Aorta (tissue), 5 donors: ENCODE data around the gene MYH2. TPM values are rescaled to one million over a fixed set of nuclear protein-coding genes. Genes with fewer than 3 reads are reported as not detected.

Experiments used
- ATAC-seq: fragments of 200-7000 bp; cut with Tn5 transposase; one replicate; pipeline ENCODE4 v1.9.1; 2022; ENCODE audit warnings: moderate library complexity; ENCODE audit not compliant: low FRiP score
- DNase-seq, 2 donors: peaks; one replicate each; pipeline ENCODE4 v3.0.0-alpha.2; 2020
- H3K27ac ChIP-seq, 2 donors: one replicate each; pipeline ENCODE4 v1.5.1; 2013; ENCODE audit warnings: low read length in 2 of 2, mild to moderate bottlenecking in 2 of 2, moderate library complexity in 2 of 2, control low read depth in 1 of 2, inconsistent platforms in 1 of 2, low read depth in 1 of 2
- H3K27me3 ChIP-seq, 2 donors: one replicate each; pipeline ENCODE4 v1.6.1; 2013; ENCODE audit warnings: control low read depth in 1 of 2, low read length in 1 of 2, mild to moderate bottlenecking in 1 of 2, moderate library complexity in 1 of 2; ENCODE audit not compliant: insufficient read depth in 2 of 2, control insufficient read depth in 1 of 2
- H3K36me3 ChIP-seq, 2 donors: one replicate each; pipeline ENCODE4 v1.6.1; 2013; ENCODE audit warnings: control low read depth in 1 of 2, low read length in 1 of 2, mild to moderate bottlenecking in 1 of 2; ENCODE audit not compliant: insufficient read depth in 2 of 2, control insufficient read depth in 1 of 2
- H3K4me1 ChIP-seq, 2 donors: one replicate each; pipeline ENCODE4 v1.6.1; 2013; ENCODE audit warnings: low read length in 2 of 2, control low read depth in 1 of 2, mild to moderate bottlenecking in 1 of 2, moderate library complexity in 1 of 2; ENCODE audit not compliant: insufficient read depth in 2 of 2, control insufficient read depth in 1 of 2
- H3K4me3 ChIP-seq, 2 donors: one replicate each; pipeline ENCODE4 v1.5.1; 2013; ENCODE audit warnings: low read length in 2 of 2, control low read depth in 1 of 2, mild to moderate bottlenecking in 1 of 2
- H3K9me3 ChIP-seq: one replicate; pipeline ENCODE4 v1.6.1; 2013; ENCODE audit warnings: mild to moderate bottlenecking, low read length; ENCODE audit not compliant: control insufficient read depth
- WGBS, 2 donors: extraction: QIAGEN DNeasy Blood & Tissue Kit; methylation state at CpG; one replicate each; pipeline ENCODE4 v1.1.7; 2013; 5-methylcytosine and 5-hydroxymethylcytosine counted together
- intact Hi-C, 2 donors: fragments of 100-400 bp; cut with DNase I; formaldehyde crosslinking; loops; one replicate each; pipeline versions ENCODE4 v1.14.2 to v1.15.0; 2022
- polyA plus RNA-seq, 2 donors: library from polyadenylated mRNA; stranded (reverse); fragments of 200-250 nt; gene quantifications; one replicate each; pipeline ENCODE4 v1.2.3, GENCODE V29; 2013
- total RNA-seq, 2 donors: library from RNA; stranded (reverse); fragmentation: NEBNext Ultra II Directional; extraction: Animal tissue kit (Norgen Biotek cat#: 25700); gene quantifications; one replicate each; pipeline ENCODE4 v1.2.1, GENCODE V29; 2021
- donor health status: healthy with polysubstance abuse.
- donor health status: Bipolar disorder and iron deficiency.
- donor health status: DM: no; HTN: no; CAD: no.
- donor health status: DM: no; HTN: no; CAD: no.
- donor health status: DM: yes; HTN: yes; CAD: no.

Gene MYH2
- total and polyA plus RNA-seq, 4 donors, result 0.05 TPM; not detected in 3

DNA sequence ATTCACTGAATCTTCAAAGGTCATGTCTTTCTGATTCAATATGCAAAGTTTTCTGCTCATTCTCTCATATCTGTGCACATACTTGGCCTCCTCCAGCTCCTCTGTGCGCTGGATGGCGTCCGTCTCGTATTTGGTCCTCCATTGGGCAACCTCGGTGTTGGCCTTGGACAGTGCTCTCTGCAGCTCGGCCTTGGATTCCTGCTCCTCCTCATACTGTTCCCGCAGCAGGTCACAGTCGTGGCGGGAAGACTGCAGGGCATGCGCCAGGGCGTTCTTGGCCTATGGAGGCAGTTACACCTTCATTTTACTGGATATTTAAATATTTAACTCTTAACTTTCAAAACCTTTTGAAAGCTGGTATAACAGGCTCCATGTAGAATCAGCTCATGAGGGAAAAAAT lies 22.9 kb downstream of the MYH2 start:
- ATAC-seq (no peak), DNase-seq (no peak)
- no peak overlapping the region for H3K4me3 ChIP-seq
- H3K36me3 ChIP-seq, result no peaks in the 10 kb centered on the region
- WGBS, 2 donors, result 81 to 88% methylated on average over 11 of the region's 11 CpGs
- no peaks in the 10 kb centered on the region for H3K9me3 ChIP-seq
- no peaks in the 10 kb centered on the region for H3K27me3 ChIP-seq
- no peak overlapping the region for H3K27ac ChIP-seq
- intact Hi-C loops, result no loop called here
- no peaks in the 10 kb centered on the region for H3K4me1 ChIP-seq

DNA sequence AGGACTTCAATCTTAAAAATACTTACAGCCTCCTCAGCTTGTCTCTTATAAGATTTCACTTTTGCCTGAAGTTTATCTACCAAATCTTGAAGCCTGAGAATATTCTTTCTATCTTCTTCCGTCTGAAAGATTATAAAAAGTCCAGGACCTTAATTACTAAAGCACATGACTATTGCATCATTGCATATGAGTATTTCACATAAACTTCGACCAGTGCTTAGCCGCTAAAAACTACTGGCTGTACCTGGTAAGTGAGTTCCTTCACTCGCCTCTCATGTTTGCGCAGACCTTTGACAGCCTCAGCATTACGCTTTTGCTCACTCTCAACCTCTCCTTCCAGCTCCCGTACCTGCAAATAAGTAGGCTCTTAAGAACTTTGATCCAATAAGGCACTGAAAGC lies 26.4 kb downstream of the MYH2 start:
- DNase-seq (no peak), ATAC-seq (no peak)
- Histone ChIP-seq H3K4me1 (no peaks in the 10 kb centered on the region), H3K4me3 (no peak overlapping the region), H3K27ac (no peak overlapping the region), H3K36me3 (no peaks in the 10 kb centered on the region), H3K27me3 (no peaks in the 10 kb centered on the region), H3K9me3 (no peaks in the 10 kb centered on the region)
- intact Hi-C loops, result no loop called here
- WGBS, 2 donors, result 88 to 89% methylated on average over 7 of the region's 7 CpGs

DNA sequence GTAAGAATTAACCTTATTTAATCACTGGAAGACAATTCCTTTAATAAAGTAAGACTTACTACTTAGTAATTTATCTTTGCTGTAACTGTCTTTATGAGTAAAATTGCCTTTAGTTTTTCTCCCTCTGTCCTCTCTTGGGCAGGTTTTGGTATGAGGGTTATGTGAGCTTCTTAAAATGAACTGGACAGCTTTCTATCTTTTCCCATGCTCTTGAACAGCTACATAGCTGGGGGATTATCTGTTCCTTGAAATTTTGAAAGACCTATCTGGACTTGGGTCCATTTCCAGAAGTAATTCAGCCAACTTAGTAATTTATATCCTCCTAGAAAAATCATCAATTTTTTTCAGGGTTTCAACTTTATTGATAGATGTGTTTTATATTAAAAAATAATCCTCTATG lies 27.5 kb downstream of the MYH2 start:
- no peak overlapping the region for H3K27ac ChIP-seq
- intact Hi-C loops, result no loop called here
- H3K9me3 ChIP-seq, result no peaks in the 10 kb centered on the region

DNA sequence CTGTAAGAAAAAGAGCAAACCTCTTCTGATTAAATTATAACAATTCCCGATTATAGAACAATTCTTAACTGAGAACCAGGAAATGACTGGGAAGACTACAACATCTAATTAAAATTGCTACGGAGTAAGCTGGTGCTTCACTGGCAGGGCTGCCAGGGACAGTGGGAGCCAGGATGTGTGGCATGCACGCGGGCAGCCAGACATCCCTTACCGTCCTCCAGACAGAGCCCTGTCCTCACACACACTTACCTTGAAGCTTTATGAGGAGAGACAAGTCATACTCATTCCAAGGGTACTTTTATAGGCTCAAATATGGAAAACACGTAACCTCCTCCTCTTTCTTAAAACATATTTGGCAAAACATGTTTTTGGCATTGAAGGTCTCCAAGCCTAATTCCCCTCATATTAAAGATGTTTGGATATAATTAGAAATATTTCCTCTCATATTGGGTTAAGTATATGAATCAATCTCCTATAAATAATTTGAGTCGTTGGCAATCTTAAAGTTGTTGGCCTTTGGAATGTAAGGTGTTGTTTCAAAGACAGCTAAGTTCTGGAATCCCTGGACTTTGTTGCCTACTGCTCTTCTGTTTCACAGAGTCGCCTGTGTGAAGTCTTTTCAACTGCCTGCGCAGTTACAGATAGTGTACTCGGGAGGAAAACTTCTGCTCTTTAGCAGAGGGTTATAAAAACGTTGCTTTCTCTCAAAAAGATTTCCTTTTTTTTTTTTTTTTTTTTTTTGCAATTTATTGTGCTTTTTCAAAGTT lies 31.0 kb downstream of the MYH2 start, which contains the start of gene MYH1:
MYH1 (minus strand) TSS at position 272 of the 767 bp plus-strand sequence. CDS start 1,900 bp downstream, outside the sequence.
- Histone ChIP-seq H3K27me3 (no peaks in the 10 kb centered on the region), H3K9me3 (no peaks in the 10 kb centered on the region), H3K4me3 (no peak within 1 kb of the TSS), H3K4me1 (no peaks in the 10 kb centered on the region), H3K27ac (no peak within 1 kb of the TSS), H3K36me3 (no peaks in the 10 kb centered on the region)
- 70 to 74% methylated on average over 11 of the region's 11 CpGs for WGBS, 2 donors
- ATAC-seq (no peak), DNase-seq (no peak)
- intact Hi-C loops, result no loop called here

More for the DNA sequence above, 27.5 kb downstream of the MYH2 start:
- H3K4me3 ChIP-seq, result no peak overlapping the region
- H3K4me1 ChIP-seq, result no peaks in the 10 kb centered on the region
- no peaks in the 10 kb centered on the region for H3K36me3 ChIP-seq
- ATAC-seq, result no peak
- no peak for DNase-seq
- no peaks in the 10 kb centered on the region for H3K27me3 ChIP-seq

DNA sequence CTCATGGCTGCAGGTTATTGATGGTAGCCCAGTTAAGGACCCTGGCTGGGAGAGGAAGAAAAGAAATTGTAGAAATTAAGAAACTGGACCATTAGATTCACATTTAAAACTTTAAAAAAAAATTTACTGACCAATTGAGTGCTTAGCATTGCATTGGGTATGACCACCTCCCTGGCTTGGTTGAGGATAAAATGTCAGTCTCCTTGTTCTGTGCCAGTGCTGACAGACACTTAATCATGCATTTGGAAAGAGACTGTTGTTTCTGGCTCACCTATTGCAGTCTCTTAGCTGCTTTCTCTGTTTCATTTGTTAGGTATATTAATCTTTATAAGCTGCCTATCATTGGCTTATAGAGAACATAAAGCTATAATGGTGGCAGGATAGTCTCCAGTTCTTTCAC lies 32.8 kb downstream of the MYH2 start:
- intact Hi-C loops, result no loop called here
- no peak overlapping the region for H3K27ac ChIP-seq
- ATAC-seq (no peak), DNase-seq (no peak)
- H3K36me3 ChIP-seq, result no peaks in the 10 kb centered on the region
- no peaks in the 10 kb centered on the region for H3K4me1 ChIP-seq
- no peaks in the 10 kb centered on the region for H3K27me3 ChIP-seq
- no peaks in the 10 kb centered on the region for H3K9me3 ChIP-seq
- no peak overlapping the region for H3K4me3 ChIP-seq

DNA sequence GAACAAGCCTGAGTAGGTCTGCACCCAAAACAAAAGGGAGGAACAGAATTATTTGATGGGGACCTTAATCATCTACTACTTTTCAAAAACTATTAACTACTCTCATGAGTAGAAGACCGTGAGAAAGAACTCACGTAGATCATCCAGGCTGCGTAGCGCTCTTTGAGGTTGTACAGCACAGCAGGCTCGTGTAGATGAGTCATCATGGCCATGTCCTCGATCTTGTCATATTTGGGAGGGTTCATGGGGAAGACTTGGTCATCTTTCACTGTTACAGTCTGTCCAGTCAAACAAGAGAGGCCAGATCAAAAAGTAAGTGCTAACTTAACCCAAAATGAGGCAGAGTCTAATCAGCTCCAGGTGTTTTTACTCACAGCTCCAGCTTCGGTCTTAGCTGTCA lies 33.4 kb downstream of the MYH2 start:
- Histone ChIP-seq H3K27me3 (no peaks in the 10 kb centered on the region), H3K4me1 (no peaks in the 10 kb centered on the region), H3K9me3 (no peaks in the 10 kb centered on the region), H3K36me3 (no peaks in the 10 kb centered on the region), H3K4me3 (no peak overlapping the region), H3K27ac (no peak overlapping the region)
- WGBS, 2 donors, result 78 to 80% methylated on average over 7 of the region's 7 CpGs
- intact Hi-C loops, result no loop called here
- no peak for DNase-seq
- ATAC-seq, result no peak

DNA sequence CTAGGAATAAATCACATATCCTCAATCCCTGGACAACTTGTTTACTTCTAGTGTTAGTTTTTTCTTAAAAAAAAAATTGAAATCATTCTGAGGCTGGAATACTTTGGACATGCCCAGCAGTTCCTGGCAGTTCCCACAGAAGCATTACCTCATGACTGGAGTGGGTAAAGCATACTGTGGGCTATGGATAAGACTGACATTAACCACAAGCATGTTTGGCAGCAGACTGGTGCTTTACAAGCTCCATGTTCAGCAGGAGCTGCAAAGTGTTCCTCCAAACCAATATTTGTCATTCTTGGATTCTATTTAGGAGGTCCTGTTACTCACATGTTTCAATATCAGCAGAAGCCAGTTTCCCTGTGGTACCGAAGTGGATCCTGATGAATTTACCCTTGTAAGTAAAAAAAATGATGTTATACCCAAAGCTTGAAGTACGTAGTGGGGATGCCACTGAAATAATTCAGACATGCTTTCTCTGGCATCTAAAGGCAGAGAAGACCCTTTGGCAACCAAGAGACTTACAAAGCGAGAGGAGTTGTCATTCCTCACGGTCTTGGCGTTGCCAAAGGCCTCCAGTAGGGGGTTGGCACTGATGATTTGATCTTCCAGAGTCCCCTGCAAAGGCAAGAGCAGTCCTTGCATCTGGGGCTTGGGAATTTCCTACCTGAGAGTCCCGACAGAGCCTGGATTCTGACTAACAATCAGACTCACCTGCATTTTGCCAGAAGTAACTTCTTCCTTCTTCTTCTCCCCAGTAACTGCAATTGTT lies 36.0 kb downstream of the MYH2 start:
- 48 to 49% methylated on average over 6 of the region's 6 CpGs for WGBS, 2 donors
- Histone ChIP-seq H3K4me1 (no peaks in the 10 kb centered on the region), H3K27me3 (no peaks in the 10 kb centered on the region), H3K9me3 (no peaks in the 10 kb centered on the region), H3K4me3 (no peak overlapping the region), H3K36me3 (no peaks in the 10 kb centered on the region), H3K27ac (no peak overlapping the region)
- intact Hi-C loops, result no loop called here
- DNase-seq (no peak), ATAC-seq (no peak)

DNA sequence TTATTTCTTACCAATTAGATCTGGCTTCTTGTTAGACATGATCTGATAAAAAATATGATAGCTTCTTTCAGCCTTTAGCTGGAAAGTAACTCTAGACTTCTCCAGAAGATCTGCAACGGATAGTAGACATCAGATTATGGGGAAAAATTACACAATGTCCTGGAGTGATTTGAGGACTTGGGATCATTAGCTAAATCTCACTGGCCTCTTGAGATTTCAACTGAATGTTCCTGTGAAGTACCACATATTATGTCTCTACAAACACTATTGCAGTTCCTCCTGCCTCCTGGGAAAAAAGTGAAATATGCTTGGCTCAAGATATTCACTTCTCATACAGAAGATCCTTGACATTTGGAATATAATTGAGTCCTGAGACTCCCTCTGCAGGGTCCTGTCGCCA lies 36.6 kb downstream of the MYH2 start:
- Histone ChIP-seq H3K27me3 (no peaks in the 10 kb centered on the region), H3K27ac (no peak overlapping the region), H3K4me3 (no peak overlapping the region), H3K9me3 (no peaks in the 10 kb centered on the region), H3K36me3 (no peaks in the 10 kb centered on the region), H3K4me1 (no peaks in the 10 kb centered on the region)
- WGBS, 2 donors, result 54 to 61% methylated on average over 2 of the region's 2 CpGs
- ATAC-seq (no peak), DNase-seq (no peak)
- intact Hi-C loops, result no loop called here

DNA sequence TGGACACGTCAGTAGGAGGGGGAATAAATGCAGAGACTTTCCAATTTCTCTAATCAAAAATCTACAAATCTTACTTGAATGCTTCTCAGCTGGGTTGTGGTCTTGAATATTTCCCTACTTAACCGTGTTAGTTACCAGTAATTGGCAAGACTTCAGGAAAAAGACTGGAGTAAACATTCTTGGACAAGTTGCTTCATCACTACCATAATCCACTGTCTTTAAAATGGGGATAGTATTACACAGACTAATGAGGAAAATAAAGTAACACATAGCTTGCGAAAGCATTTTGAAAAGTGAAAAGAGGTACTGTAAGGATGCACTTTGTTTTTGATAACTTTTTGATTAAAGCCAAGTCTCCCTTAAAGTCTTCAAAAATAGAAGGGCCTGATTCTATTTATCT lies 49.5 kb downstream of the MYH2 start:
- H3K4me1 ChIP-seq, result no peaks in the 10 kb centered on the region
- H3K36me3 ChIP-seq, result no peaks in the 10 kb centered on the region
- 74 to 77% methylated on average over 3 of the region's 3 CpGs for WGBS, 2 donors
- no peaks in the 10 kb centered on the region for H3K9me3 ChIP-seq
- no peaks in the 10 kb centered on the region for H3K27me3 ChIP-seq
- DNase-seq, result no peak
- ATAC-seq, result no peak
- H3K27ac ChIP-seq, result no peak overlapping the region
- intact Hi-C loops, result no loop called here
- no peak overlapping the region for H3K4me3 ChIP-seq
